ENCODE measurements around the gene SMIM38.

Gene SMIM38

DNA sequence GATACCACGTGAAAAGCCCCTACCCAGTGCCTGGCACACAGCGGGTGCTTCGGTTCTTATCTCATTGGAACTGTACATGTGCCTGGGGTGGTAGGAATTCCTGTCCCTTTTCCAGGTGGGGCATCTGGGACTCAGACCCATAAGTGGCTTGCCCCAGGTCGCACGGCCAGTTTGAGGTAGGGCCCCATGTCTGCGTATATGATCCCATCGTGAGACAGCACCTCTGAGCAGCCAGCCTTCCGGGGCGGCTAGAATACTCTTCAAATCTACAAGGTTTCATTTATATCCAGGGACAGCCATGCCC is 33.5 kb upstream of the SMIM38 start:
- no peak overlapping the region for H3K4me3 ChIP-seq (ENCODE audit: low read depth, low read length)
- TF ChIP-seq, protein P1, sequence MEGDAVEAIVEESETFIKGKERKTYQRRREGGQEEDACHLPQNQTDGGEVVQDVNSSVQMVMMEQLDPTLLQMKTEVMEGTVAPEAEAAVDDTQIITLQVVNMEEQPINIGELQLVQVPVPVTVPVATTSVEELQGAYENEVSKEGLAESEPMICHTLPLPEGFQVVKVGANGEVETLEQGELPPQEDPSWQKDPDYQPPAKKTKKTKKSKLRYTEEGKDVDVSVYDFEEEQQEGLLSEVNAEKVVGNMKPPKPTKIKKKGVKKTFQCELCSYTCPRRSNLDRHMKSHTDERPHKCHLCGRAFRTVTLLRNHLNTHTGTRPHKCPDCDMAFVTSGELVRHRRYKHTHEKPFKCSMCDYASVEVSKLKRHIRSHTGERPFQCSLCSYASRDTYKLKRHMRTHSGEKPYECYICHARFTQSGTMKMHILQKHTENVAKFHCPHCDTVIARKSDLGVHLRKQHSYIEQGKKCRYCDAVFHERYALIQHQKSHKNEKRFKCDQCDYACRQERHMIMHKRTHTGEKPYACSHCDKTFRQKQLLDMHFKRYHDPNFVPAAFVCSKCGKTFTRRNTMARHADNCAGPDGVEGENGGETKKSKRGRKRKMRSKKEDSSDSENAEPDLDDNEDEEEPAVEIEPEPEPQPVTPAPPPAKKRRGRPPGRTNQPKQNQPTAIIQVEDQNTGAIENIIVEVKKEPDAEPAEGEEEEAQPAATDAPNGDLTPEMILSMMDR (IDR thresholded peaks at IDR 0.05; ENCODE audit: low read depth, low read length): no peak

DNA sequence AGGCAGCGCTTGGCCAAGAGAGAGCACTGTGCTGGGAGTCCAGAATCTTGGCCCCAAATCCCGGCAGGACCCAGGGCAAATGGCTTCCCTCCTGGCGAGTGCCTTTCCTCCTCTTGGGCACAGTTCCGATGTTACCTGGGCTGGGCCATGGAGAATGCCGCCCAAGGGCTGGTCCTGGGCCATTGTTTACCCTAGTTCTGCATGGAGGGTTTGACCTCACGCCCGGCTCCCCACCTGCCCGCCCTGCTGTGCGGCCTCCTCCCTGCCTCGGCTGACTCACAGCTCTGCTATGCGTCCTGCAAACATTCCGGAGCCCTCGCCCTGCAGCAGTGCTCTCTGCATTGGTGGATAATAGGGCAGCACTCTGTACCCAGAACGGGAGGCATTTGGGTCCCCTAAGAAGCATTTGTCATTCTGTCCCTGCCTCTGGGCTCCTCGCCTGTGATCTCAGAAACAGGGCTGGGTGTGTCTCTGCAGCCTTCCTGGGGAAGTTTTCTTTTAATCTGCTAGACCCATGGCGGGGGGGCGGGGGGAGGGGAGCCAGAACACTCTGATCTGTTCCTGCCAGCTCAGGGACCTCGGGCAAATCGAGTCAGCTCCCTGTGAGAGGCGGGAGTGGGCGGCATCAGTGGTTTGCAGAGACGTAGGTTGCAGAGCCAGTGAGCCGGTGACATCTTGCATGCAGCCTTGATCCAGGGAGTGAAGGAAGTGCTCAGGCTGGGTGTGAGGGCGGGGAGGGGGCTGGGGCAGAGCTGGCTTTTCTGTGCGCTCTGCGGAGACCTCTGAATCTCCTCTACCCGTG is 32.9 kb upstream of the SMIM38 start:
- TF ChIP-seq, protein P1 (IDR thresholded peaks at IDR 0.05; ENCODE audit: low read depth, low read length): no peak
- H3K4me3 ChIP-seq (ENCODE audit: low read depth, low read length): peak overlapping the region; percentile 15; the same call in 1 of the 2 replicates

DNA sequence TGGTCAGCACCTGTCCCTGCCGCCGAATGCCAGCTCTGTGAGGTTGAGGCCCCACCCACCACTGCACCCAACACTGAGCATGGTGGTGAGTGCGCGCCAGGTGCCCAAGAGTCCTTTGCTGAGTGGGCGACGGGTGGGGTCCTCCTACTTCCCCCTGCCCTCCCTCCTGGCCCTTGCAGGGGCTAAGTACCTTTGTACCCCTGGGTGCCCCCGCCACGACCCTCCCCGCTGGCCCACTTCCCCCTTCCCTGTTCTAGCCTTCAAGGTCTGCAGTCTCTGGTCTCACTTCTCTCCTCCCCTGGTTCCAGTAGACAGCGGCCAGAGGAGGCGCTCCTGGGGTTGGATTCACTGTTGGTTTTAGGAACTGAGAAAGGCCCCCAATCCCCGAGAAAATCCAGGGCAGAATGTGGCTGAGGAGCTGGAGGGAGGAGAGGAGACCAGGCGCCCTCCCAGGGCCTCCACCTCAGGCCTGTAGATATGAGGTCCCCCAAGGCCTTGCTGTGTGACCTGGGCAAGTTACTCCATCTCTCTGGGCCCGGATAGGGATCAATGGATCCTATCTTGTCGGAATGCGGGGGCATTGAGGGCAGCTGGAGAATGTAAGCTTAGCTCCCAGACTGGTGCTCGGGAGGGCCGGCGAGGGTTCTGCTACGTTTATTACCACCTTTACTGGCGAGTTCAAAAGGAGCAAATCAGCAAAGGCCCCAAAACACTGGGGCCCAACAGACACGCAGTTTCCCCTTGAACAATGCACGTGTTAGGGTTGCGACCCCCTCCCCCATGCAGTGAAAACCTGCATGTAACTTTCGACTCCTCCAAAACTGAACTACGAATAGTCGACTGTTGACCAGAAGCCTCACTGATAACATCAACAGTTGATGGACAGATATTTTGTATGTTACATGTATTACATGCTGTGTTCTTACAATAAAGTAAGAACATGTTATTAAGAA is 31.9 kb upstream of the SMIM38 start:
- TF ChIP-seq, protein P1 (IDR thresholded peaks at IDR 0.05; ENCODE audit: low read depth, low read length): no peak
- no peak overlapping the region for H3K4me3 ChIP-seq (ENCODE audit: low read depth, low read length)

DNA sequence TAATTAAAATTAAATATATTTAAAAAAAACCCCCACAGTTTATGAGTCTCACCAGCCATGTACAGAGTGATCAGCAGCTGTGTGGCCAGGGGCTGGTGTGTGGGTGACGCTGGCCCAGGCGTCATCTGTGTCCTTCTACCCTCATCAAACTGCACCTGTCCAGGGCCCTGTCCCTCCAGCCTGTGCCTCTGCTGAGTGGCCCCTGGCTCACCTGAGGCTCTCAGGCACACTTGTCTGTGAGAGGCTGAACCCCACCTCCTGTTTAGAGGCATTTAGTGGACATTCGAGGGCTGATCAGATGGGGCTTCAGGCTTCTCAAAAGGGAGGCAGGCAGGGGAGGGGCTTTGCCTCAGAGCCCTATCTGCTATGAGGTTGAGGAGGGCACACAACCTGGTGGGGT is 29.9 kb upstream of the SMIM38 start:
- TF ChIP-seq, protein P1 (IDR thresholded peaks at IDR 0.05; ENCODE audit: low read depth, low read length): no peak
- no peak overlapping the region for H3K4me3 ChIP-seq (ENCODE audit: low read depth, low read length)

DNA sequence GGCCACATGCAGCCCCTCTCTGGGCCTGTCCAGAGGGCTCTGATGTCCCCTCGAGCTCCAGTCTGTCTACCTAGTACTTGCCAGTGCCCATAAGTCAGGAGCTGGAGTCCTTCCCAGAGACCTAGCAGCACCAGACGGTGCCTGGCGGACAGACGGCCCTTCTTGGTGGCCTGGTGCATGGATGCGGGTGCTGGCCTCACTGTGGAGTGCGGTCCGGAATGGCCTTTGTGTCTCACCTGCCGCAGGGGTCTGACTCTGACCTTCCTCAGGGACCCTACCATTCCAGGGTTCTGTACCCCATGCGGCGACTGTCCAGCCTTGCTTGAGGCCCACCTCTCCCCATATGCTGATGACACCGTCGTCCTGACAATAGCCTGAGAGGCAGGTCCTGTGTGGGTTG is 29.4 kb upstream of the SMIM38 start:
- TF ChIP-seq, protein P1 (IDR thresholded peaks at IDR 0.05; ENCODE audit: low read depth, low read length): no peak
- H3K4me3 ChIP-seq (ENCODE audit: low read depth, low read length): no peak overlapping the region

DNA sequence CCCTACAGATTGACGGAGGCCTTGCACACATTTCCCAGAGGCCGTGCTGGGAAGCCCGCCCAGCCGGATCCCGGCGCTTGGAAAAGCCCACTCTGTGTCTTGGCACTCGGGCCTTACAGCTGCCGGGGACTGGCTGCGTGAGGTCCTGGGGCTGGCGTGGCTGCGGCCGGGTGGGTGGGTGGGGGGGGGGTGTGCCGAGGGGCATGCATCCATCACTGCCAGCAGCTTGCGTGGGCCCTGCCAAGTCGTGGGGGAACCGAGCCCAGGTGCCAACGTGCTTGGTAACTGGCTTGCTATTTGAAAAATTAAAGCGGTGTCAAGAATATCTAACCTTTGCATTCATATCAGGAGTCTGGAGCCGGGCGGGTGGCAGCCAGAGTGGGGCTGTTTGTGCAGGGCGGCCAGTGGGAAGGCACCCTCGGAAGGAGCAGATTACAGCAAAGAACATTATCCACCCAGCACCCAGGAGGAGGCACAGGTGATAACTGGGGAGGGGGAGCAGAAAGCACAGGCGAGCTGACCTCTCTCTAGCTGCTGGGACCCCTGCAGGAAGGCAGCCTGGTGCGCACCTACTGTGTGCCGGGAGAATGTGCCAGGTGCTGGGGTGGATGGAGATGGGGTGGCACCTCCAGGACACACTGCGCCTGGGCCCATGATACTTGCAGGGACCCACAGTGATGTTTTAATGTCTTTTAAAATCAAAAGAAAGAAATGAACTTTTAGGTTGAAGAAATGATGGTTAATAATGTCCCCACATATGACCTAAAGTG is 28.5 kb upstream of the SMIM38 start:
- TF ChIP-seq, protein P1 (IDR thresholded peaks at IDR 0.05; ENCODE audit: low read depth, low read length): no peak
- H3K4me3 ChIP-seq (ENCODE audit: low read depth, low read length): no peak overlapping the region

Data from WI38 (cell line).